Measurements from ENCODE around the gene LIN7A. TPM values are rescaled to one million over a fixed set of nuclear protein-coding genes. Genes with fewer than 3 reads are reported as not detected.

Gene LIN7A
- total RNA-seq, 1 experiment from 2014 or later: 16.2 TPM

DNA sequence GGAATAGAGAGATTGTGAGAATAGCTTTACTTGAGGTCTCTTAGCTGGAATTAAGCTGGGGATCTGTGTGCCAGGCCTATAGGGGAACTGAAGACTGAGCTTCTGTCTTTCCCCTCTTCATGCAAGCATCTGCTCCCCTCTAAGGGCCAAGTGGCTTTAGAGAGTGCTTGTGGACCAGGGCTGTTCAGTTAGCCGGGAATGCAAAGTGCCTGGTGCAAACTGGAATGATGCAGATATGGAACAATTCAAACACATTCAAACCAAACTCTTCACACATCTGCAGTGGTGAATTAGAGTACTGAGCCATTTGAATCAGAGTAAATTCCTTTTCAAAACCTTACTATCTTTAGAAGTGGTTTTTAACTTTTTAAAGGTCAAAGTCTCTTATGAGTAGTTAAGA, 99.0 kb downstream of the LIN7A start:
- peaks cover 5% of the 10 kb centered on the region for H3K36me3 Mint-ChIP-seq (ENCODE audit: insufficient read depth, unreplicated experiment)

DNA sequence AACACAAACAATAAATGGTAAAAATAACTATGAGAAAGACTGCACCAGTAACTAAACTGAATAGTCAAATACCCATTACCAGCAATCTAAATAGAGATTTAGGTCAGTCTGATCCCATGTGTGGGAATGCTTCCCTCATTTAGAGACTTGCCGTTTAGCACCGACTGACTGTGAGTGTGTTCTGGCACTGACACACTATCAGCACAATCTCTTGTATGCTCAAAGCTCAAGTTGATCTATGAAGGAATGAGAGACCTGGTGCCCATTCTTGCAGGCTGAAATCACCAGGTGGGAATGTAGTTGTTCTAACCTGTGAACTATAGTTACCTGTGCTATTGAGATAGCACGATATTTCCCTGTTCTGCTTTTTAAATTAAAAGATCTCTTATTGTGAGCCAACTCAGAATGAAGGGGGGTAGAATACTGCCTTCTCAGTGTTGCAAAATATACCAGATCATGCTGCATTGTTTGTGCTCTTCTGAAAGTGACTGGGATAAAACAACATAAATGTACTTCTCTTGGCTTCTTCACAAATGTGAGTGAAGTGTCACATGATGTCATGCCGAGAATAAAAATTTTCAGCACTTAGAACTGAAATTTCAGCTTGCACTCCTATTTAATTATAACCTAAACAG, 99.6 kb downstream of the LIN7A start:
- H3K9me3 ChIP-seq: no peaks in the 10 kb centered on the region
- TF ChIP-seq, protein P1, sequence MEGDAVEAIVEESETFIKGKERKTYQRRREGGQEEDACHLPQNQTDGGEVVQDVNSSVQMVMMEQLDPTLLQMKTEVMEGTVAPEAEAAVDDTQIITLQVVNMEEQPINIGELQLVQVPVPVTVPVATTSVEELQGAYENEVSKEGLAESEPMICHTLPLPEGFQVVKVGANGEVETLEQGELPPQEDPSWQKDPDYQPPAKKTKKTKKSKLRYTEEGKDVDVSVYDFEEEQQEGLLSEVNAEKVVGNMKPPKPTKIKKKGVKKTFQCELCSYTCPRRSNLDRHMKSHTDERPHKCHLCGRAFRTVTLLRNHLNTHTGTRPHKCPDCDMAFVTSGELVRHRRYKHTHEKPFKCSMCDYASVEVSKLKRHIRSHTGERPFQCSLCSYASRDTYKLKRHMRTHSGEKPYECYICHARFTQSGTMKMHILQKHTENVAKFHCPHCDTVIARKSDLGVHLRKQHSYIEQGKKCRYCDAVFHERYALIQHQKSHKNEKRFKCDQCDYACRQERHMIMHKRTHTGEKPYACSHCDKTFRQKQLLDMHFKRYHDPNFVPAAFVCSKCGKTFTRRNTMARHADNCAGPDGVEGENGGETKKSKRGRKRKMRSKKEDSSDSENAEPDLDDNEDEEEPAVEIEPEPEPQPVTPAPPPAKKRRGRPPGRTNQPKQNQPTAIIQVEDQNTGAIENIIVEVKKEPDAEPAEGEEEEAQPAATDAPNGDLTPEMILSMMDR (IDR thresholded peaks at IDR 0.05; ENCODE audit: insufficient read depth in 1 of 2, low read depth in 1 of 2, low read length in 1 of 2, severe bottlenecking in 1 of 2, unreplicated experiment in 1 of 2): no peak
- no peak for DNase-seq
- Mint-ChIP-seq H3K36me3 (ENCODE audit: insufficient read depth, unreplicated experiment) (peaks cover 5% of the 10 kb centered on the region), H3K4me3 (ENCODE audit: unreplicated experiment) (no peak overlapping the region), H3K4me1 (ENCODE audit: low read depth, unreplicated experiment) (peaks cover 14% of the 10 kb centered on the region), H3K9me3 (ENCODE audit: unreplicated experiment) (no peaks in the 10 kb centered on the region), H3K27me3 (ENCODE audit: insufficient read depth, unreplicated experiment) (no peaks in the 10 kb centered on the region), H3K27ac (ENCODE audit: unreplicated experiment) (no peak overlapping the region)
- no peaks in the 10 kb centered on the region for H3K27me3 ChIP-seq (replicated peaks; ENCODE audit: control insufficient read depth, insufficient read depth, low read length)
- H3K36me3 ChIP-seq (ENCODE audit: control insufficient read depth, insufficient read depth, low read length): no peaks in the 10 kb centered on the region
- BruUV-seq (replicated peaks): no TSS peak
- no peak overlapping the region for H3K4me3 ChIP-seq (ENCODE audit: low read depth, low read length)
- ChIA-PET POLR2A (interaction anchor here (0.6 kb wide), 1 partner anchor 420 kb away, joined by 3 read pairs; no protein-coding TSS in a partner anchor), CTCF (interaction anchor here (0.5 to 2.3 kb wide), 8 partner anchors 16 to 420 kb away, joined by 3 to 17 read pairs (median 4); no protein-coding TSS in a partner anchor)
- peaks cover 21% of the 10 kb centered on the region for H3K4me1 ChIP-seq
- intact Hi-C loops (cut with micrococcal nuclease; ENCODE audit: unreplicated experiment): loop anchor here (5.0 kb wide), 1 partner anchor 99 kb away; the partner anchor contains the start of gene LIN7A

More for the DNA sequence above, 99.0 kb downstream of the LIN7A start:
- BruUV-seq (replicated peaks): no TSS peak
- DNase-seq: no peak
- Histone ChIP-seq H3K27me3 (replicated peaks; ENCODE audit: control insufficient read depth, insufficient read depth, low read length) (no peaks in the 10 kb centered on the region), H3K4me3 (ENCODE audit: low read depth, low read length) (no peak overlapping the region), H3K9me3 (no peaks in the 10 kb centered on the region), H3K4me1 (peaks cover 21% of the 10 kb centered on the region), H3K36me3 (ENCODE audit: control insufficient read depth, insufficient read depth, low read length) (no peaks in the 10 kb centered on the region)
- ChIA-PET CTCF (interaction anchor here (0.6 to 2.3 kb wide), 2 partner anchors 105 to 419 kb away, joined by 4 to 17 read pairs; no protein-coding TSS in a partner anchor), POLR2A (no interaction called here)
- TF ChIP-seq, protein P1 (IDR thresholded peaks at IDR 0.05; ENCODE audit: insufficient read depth in 1 of 2, low read depth in 1 of 2, low read length in 1 of 2, severe bottlenecking in 1 of 2, unreplicated experiment in 1 of 2): no peak
- intact Hi-C loops (cut with micrococcal nuclease; ENCODE audit: unreplicated experiment): loop anchor here (5.0 kb wide), 1 partner anchor 99 kb away; the partner anchor contains the start of gene LIN7A
- Mint-ChIP-seq H3K4me3 (ENCODE audit: unreplicated experiment) (no peak overlapping the region), H3K27ac (ENCODE audit: unreplicated experiment) (no peak overlapping the region), H3K27me3 (ENCODE audit: insufficient read depth, unreplicated experiment) (no peaks in the 10 kb centered on the region), H3K4me1 (ENCODE audit: low read depth, unreplicated experiment) (peaks cover 14% of the 10 kb centered on the region), H3K9me3 (ENCODE audit: unreplicated experiment) (no peaks in the 10 kb centered on the region)

DNA sequence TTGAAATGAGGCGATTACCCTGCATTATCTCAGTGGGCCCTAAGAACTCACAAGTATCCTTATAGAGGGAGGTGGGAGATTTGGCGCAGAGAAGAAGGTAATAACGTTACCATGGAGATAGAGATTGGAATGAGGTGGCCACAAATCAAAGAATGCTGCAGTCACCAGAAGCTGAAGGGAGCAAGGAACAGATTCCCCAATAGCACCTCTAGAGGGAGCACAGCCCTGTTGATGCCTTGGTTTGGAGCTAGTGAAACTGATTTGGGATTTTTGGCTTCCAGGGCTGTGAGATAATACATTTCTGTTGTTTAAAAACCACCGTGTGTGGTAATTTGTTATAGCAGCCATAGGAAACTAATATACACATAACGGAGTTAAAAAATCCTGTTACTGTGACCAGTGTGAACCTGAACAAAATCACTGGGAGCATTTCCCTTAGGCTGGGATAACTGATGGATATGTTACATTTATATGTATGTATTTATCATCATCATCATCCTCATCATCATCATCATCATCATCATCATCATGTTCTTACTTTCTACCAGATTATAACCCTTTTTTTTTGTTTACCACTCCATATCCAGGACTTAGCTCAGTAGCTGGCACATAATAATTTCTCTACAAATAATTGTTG, 100.3 kb downstream of the LIN7A start:
- no peaks in the 10 kb centered on the region for H3K27me3 ChIP-seq (replicated peaks; ENCODE audit: control insufficient read depth, insufficient read depth, low read length)
- H3K9me3 ChIP-seq: no peaks in the 10 kb centered on the region
- peaks cover 5% of the 10 kb centered on the region for H3K36me3 Mint-ChIP-seq (ENCODE audit: insufficient read depth, unreplicated experiment)
- peaks cover 21% of the 10 kb centered on the region for H3K4me1 ChIP-seq
- BruUV-seq (replicated peaks): no TSS peak
- no peak overlapping the region for H3K27ac Mint-ChIP-seq (ENCODE audit: unreplicated experiment)
- POLR2A ChIA-PET: interaction anchor here (0.6 kb wide), 1 partner anchor 420 kb away, joined by 3 read pairs; no protein-coding TSS in a partner anchor
- TF ChIP-seq, protein P1 (IDR thresholded peaks at IDR 0.05; ENCODE audit: insufficient read depth in 1 of 2, low read depth in 1 of 2, low read length in 1 of 2, severe bottlenecking in 1 of 2, unreplicated experiment in 1 of 2): peak; percentile 56 to 79
- H3K36me3 ChIP-seq (ENCODE audit: control insufficient read depth, insufficient read depth, low read length): no peaks in the 10 kb centered on the region
- CTCF ChIA-PET: interaction anchor here (0.5 to 2.3 kb wide), 7 partner anchors 17 to 420 kb away, joined by 3 to 17 read pairs (median 4); no protein-coding TSS in a partner anchor
- intact Hi-C loops (cut with micrococcal nuclease; ENCODE audit: unreplicated experiment): loop anchor here (1.0 to 5.0 kb wide), 4 partner anchors 100 to 421 kb away; partner anchors contain the start of gene LIN7A
- peaks cover 14% of the 10 kb centered on the region for H3K4me1 Mint-ChIP-seq (ENCODE audit: low read depth, unreplicated experiment)
- no peak overlapping the region for H3K4me3 ChIP-seq (ENCODE audit: low read depth, low read length)
- DNase-seq: peak; percentile 42 to 49
- no peak overlapping the region for H3K4me3 Mint-ChIP-seq (ENCODE audit: unreplicated experiment)
- H3K9me3 Mint-ChIP-seq (ENCODE audit: unreplicated experiment): no peaks in the 10 kb centered on the region
- H3K27me3 Mint-ChIP-seq (ENCODE audit: insufficient read depth, unreplicated experiment): no peaks in the 10 kb centered on the region
